ENCODE measurements around the gene ZBTB46.

ZBTB46 gene

DNA sequence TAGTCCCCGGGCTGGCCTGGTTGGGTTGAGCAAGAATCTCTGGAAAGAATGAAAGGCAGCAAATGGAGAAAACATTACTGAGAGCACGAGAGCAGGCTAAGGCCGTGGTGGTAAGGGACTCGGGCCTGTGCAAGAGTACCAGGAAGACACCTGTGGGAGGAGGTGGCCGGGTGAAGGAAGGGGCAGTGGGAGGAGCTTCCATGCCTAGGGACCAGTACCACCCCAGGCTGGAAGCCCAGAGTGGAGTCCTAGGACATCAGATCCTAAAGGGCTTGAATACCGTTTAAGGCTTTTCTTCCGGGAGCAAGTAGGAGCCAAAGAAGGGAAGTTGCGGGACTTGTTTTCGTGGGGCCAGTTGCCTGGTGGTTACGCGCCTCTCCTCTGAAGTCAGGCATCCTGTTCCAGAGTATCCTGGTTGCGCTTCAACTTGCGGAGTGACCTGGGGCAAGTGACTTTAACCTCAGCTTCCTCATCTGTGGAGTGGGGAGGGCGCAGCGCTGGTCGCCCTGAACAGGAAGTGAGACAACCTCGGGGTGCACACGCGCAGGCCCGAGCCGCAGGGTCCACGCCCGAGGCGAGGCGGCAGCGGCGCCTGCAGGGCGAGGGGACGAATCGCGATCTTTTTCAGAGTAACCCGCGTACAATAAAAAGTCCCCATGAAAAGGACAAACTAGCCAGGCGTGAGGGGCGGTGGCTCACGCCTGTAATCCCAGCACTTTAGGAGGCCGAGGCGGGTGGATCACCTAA is 32.9 kb upstream of the ZBTB46 start (continued):
- TF ChIP-seq ZNF843 (tag by site-specific recombination; IDR thresholded peaks at IDR 0.05), result no peak
- TF ChIP-seq, protein P1, sequence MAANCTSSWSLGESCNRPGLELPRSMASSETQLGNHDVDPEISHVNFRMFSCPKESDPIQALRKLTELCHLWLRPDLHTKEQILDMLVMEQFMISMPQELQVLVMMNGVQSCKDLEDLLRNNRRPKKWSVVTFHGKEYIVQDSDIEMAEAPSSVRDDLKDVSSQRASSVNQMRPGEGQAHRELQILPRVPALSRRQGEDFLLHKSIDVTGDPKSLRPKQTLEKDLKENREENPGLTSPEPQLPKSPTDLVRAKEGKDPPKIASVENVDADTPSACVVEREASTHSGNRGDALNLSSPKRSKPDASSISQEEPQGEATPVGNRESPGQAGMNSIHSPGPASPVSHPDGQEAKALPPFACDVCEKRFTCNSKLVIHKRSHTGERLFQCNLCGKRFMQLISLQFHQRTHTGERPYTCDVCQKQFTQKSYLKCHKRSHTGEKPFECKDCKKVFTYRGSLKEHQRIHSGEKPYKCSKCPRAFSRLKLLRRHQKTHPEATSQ (tag by site-specific recombination; IDR thresholded peaks at IDR 0.05), result no peak
- TF ChIP-seq ZFP3 (tag by site-specific recombination; IDR thresholded peaks at IDR 0.05; ENCODE audit: low read depth), result no peak
- TF ChIP-seq, protein P2, sequence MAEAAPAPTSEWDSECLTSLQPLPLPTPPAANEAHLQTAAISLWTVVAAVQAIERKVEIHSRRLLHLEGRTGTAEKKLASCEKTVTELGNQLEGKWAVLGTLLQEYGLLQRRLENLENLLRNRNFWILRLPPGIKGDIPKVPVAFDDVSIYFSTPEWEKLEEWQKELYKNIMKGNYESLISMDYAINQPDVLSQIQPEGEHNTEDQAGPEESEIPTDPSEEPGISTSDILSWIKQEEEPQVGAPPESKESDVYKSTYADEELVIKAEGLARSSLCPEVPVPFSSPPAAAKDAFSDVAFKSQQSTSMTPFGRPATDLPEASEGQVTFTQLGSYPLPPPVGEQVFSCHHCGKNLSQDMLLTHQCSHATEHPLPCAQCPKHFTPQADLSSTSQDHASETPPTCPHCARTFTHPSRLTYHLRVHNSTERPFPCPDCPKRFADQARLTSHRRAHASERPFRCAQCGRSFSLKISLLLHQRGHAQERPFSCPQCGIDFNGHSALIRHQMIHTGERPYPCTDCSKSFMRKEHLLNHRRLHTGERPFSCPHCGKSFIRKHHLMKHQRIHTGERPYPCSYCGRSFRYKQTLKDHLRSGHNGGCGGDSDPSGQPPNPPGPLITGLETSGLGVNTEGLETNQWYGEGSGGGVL (tag by site-specific recombination; IDR thresholded peaks at IDR 0.05), result peak; percentile 7; the same call in 1 of the 2 replicates
- TF ChIP-seq YY1 (tag by site-specific recombination; IDR thresholded peaks at IDR 0.05), result no peak
- no peak for TF ChIP-seq ZNF510 (tag by site-specific recombination; IDR thresholded peaks at IDR 0.05; ENCODE audit: insufficient replicate concordance)
- TF ChIP-seq, protein P3, sequence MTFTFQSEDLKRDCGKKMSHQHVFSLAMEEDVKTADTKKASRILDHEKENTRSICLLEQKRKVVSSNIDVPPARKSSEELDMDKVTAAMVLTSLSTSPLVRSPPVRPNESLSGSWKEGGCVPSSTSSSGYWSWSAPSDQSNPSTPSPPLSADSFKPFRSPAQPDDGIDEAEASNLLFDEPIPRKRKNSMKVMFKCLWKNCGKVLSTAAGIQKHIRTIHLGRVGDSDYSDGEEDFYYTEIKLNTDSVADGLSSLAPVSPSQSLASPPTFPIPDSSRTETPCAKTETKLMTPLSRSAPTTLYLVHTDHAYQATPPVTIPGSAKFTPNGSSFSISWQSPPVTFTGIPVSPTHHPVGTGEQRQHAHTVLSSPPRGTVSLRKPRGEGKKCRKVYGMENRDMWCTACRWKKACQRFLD (tag by site-specific recombination; IDR thresholded peaks at IDR 0.05), result no peak
- no peak for TF ChIP-seq ZNF837 (tag by site-specific recombination; IDR thresholded peaks at IDR 0.05)
- no peak for TF ChIP-seq ZIC2 (tag by site-specific recombination; IDR thresholded peaks at IDR 0.05)
- TF ChIP-seq, protein P4, sequence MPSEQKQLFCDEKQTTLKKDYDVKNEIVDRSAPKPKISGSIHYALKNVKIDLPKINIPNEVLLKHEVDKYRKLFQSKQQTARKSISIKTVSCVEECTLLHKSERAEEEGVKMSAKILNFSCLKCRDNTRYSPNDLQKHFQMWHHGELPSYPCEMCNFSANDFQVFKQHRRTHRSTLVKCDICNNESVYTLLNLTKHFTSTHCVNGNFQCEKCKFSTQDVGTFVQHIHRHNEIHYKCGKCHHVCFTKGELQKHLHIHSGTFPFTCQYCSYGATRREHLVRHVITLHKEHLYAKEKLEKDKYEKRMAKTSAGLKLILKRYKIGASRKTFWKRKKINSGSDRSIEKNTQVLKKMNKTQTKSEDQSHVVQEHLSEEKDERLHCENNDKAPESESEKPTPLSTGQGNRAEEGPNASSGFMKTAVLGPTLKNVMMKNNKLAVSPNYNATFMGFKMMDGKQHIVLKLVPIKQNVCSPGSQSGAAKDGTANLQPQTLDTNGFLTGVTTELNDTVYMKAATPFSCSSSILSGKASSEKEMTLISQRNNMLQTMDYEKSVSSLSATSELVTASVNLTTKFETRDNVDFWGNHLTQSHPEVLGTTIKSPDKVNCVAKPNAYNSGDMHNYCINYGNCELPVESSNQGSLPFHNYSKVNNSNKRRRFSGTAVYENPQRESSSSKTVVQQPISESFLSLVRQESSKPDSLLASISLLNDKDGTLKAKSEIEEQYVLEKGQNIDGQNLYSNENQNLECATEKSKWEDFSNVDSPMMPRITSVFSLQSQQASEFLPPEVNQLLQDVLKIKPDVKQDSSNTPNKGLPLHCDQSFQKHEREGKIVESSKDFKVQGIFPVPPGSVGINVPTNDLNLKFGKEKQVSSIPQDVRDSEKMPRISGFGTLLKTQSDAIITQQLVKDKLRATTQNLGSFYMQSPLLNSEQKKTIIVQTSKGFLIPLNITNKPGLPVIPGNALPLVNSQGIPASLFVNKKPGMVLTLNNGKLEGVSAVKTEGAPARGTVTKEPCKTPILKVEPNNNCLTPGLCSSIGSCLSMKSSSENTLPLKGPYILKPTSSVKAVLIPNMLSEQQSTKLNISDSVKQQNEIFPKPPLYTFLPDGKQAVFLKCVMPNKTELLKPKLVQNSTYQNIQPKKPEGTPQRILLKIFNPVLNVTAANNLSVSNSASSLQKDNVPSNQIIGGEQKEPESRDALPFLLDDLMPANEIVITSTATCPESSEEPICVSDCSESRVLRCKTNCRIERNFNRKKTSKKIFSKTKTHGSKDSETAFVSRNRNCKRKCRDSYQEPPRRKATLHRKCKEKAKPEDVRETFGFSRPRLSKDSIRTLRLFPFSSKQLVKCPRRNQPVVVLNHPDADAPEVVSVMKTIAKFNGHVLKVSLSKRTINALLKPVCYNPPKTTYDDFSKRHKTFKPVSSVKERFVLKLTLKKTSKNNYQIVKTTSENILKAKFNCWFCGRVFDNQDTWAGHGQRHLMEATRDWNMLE (tag by site-specific recombination; conservative IDR thresholded peaks at IDR 0.05; ENCODE audit: low read depth), result peak; percentile 26; the same call in 1 of the 2 replicates
- TF ChIP-seq ZNF133 (tag by site-specific recombination; IDR thresholded peaks at IDR 0.05), result no peak
- no peak for TF ChIP-seq ZNF404 (tag by site-specific recombination; IDR thresholded peaks at IDR 0.05)
- no peak for TF ChIP-seq ZNF473 (tag by site-specific recombination; IDR thresholded peaks at IDR 0.05)
- TF ChIP-seq ZBTB1 (tag by site-specific recombination; IDR thresholded peaks at IDR 0.05), result no peak
- no peak for TF ChIP-seq ZNF266 (tag by site-specific recombination; IDR thresholded peaks at IDR 0.05; ENCODE audit: low read depth)
- TF ChIP-seq ZNF629 (tag by site-specific recombination; IDR thresholded peaks at IDR 0.05), result no peak
- TF ChIP-seq, protein P5, sequence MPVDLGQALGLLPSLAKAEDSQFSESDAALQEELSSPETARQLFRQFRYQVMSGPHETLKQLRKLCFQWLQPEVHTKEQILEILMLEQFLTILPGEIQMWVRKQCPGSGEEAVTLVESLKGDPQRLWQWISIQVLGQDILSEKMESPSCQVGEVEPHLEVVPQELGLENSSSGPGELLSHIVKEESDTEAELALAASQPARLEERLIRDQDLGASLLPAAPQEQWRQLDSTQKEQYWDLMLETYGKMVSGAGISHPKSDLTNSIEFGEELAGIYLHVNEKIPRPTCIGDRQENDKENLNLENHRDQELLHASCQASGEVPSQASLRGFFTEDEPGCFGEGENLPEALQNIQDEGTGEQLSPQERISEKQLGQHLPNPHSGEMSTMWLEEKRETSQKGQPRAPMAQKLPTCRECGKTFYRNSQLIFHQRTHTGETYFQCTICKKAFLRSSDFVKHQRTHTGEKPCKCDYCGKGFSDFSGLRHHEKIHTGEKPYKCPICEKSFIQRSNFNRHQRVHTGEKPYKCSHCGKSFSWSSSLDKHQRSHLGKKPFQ (tag by site-specific recombination; IDR thresholded peaks at IDR 0.05), result no peak
- TF ChIP-seq ZNF654 (tag by site-specific recombination; IDR thresholded peaks at IDR 0.05; ENCODE audit: low read depth), result peak; percentile 54
- TF ChIP-seq, protein P6, sequence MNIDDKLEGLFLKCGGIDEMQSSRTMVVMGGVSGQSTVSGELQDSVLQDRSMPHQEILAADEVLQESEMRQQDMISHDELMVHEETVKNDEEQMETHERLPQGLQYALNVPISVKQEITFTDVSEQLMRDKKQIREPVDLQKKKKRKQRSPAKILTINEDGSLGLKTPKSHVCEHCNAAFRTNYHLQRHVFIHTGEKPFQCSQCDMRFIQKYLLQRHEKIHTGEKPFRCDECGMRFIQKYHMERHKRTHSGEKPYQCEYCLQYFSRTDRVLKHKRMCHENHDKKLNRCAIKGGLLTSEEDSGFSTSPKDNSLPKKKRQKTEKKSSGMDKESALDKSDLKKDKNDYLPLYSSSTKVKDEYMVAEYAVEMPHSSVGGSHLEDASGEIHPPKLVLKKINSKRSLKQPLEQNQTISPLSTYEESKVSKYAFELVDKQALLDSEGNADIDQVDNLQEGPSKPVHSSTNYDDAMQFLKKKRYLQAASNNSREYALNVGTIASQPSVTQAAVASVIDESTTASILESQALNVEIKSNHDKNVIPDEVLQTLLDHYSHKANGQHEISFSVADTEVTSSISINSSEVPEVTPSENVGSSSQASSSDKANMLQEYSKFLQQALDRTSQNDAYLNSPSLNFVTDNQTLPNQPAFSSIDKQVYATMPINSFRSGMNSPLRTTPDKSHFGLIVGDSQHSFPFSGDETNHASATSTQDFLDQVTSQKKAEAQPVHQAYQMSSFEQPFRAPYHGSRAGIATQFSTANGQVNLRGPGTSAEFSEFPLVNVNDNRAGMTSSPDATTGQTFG (tag by site-specific recombination; IDR thresholded peaks at IDR 0.05; ENCODE audit: borderline replicate concordance), result no peak
- TF ChIP-seq ZNF558 (tag by site-specific recombination; IDR thresholded peaks at IDR 0.05), result no peak
- no peak for TF ChIP-seq ZNF174 (tag by site-specific recombination; IDR thresholded peaks at IDR 0.05)
- TF ChIP-seq ZNF830 (tag by site-specific recombination; IDR thresholded peaks at IDR 0.05; ENCODE audit: low read depth), result no peak
- no peak for TF ChIP-seq ZNF792 (tag by site-specific recombination; IDR thresholded peaks at IDR 0.05)
- TF ChIP-seq, protein P7, sequence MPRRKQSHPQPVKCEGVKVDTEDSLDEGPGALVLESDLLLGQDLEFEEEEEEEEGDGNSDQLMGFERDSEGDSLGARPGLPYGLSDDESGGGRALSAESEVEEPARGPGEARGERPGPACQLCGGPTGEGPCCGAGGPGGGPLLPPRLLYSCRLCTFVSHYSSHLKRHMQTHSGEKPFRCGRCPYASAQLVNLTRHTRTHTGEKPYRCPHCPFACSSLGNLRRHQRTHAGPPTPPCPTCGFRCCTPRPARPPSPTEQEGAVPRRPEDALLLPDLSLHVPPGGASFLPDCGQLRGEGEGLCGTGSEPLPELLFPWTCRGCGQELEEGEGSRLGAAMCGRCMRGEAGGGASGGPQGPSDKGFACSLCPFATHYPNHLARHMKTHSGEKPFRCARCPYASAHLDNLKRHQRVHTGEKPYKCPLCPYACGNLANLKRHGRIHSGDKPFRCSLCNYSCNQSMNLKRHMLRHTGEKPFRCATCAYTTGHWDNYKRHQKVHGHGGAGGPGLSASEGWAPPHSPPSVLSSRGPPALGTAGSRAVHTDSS (tag by site-specific recombination; IDR thresholded peaks at IDR 0.05), result no peak
